VCaP (cell line): ENCODE results near the gene VSTM4.

Experiments
- H3K27ac ChIP-seq: fragments of 450-650 bp; 2 replicates; pipeline ENCODE4 v1.5.1; 2017
- TF ChIP-seq, protein P1 (sequence below): fragments of 450-650 bp; conservative IDR thresholded peaks from 2 replicates; pipeline ENCODE4 v1.5.1; 2017; ENCODE audit warnings: mild to moderate bottlenecking, moderate library complexity

Gene VSTM4

DNA sequence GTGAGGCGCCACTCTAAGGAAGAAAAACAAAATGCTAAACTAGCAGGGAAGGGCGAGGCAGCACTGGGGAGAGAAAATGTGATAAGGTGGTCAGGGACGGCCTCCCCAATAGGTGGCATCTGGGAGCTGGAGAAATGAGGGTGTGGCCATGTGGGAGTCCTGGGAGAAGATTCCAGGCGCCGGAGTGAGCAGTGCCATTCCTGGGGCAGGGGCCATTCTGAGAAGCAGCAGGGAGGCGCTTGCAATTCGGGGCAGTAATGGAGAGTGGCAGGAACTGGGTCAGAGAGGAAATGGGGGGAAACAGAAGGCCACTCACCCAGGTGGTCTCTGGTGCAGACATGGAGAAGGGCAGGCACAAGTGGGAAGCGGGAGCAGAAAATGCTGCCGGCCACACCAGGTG, 113.9 kb downstream of the VSTM4 start:
- H3K27ac ChIP-seq: no peak overlapping the region
- TF ChIP-seq, protein P1, sequence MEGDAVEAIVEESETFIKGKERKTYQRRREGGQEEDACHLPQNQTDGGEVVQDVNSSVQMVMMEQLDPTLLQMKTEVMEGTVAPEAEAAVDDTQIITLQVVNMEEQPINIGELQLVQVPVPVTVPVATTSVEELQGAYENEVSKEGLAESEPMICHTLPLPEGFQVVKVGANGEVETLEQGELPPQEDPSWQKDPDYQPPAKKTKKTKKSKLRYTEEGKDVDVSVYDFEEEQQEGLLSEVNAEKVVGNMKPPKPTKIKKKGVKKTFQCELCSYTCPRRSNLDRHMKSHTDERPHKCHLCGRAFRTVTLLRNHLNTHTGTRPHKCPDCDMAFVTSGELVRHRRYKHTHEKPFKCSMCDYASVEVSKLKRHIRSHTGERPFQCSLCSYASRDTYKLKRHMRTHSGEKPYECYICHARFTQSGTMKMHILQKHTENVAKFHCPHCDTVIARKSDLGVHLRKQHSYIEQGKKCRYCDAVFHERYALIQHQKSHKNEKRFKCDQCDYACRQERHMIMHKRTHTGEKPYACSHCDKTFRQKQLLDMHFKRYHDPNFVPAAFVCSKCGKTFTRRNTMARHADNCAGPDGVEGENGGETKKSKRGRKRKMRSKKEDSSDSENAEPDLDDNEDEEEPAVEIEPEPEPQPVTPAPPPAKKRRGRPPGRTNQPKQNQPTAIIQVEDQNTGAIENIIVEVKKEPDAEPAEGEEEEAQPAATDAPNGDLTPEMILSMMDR: peak; percentile 25; the same call in 1 of the 2 replicates

DNA sequence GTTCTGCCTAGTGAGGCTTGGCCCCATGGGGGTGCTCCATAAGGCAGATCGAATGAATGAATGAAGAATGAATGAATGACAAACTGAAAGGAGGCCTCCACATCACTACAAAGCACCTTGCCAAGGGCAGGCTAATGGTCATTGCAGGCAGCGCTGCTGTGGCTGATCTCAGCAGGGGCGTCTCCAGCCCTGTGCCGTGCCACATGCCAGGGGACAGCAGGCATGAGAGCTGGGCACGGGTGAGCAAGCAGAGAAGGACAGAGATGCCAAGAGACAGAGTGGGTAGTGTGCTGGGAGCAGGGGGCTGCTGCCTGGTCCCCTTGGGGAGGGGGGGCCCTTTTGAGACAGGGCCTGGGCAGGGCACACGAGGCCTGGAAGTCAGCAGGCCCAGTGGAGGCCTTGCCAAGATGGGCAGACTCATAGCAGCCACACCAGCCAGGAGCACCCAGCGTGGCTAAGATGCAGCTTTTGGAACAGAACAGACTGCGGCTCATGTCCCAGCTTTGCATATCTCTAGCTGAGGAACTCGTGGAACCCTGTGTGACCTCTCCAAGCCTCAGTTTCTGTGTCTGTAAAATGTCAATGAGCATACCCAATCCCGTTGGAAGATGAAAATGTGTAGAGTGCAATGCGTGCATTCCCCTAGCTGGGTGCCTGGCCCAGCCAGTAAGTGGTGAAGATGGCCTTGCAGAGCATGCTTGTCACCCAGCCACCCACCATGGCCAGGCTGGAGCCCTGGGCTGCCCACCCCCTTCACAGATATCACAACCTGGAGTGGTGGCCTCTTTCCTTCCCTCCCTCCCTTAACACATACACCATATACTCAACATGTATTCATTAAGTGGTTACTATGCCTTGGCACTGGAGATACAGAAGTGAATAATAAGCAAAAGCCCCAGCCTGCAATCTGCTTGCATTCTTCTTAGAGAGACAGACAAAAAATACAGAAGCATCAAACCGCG, 114.6 kb downstream of the VSTM4 start:
- TF ChIP-seq, protein P1: no peak
- no peak overlapping the region for H3K27ac ChIP-seq

DNA sequence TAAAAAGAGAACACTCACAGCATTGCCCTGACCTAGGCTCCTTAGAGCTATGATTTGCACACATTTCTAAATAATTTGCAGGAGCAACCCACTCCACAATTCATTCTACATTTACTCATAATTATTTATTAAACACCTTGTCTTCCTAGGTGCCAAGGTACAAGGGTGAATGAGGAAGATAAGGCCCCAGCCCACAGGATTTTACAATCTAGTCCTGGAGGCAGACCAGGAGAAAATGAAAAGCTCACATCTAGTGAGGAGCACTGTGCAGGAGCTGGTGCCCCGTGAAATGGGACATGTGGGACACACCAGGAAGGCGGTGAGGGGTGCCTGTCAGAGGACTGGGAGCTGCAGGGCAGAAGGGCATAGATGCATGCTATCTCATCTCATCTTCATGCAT, 116.0 kb downstream of the VSTM4 start:
- TF ChIP-seq, protein P1: no peak

DNA sequence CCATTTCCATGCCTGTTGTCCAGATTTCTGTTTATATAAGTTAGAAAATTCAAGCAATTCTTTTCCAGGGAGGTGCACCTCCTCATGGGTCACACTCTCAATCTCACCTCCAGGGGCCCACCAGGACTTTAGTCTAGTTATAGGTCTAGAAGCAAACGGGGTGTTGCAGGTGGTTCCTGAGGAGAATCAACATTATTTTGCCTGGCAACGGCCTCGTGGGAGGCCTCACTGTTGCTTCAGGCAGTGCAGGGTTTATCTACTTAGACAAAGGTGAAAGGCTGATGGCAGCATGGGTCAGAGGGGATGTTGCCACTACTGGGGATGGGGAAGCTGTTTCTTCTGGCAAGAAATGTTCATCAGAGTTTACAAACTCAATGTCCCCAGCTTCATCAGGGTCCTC, 119.0 kb downstream of the VSTM4 start:
- TF ChIP-seq, protein P1: no peak
- H3K27ac ChIP-seq: no peak overlapping the region

More for the DNA sequence above, 116.0 kb downstream of the VSTM4 start:
- no peak overlapping the region for H3K27ac ChIP-seq

DNA sequence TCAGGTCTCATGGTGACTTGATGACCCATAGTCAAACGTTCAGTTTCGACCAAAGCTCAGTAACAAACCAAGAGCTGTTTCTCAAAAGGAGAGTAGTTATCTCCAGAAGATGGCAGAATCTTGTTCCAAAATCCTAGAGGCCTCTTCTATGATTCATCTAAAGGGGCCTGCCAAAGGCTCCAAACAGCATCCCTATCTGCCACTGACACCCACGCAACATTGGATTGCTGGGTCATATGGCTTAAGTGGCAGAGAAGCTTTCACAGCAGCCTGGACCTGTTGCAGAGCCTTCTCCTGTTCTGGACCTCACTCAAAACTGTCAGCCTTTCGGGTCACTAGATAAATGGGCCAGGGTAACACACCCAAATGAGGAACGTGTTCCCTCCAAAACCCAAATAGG, 121.7 kb downstream of the VSTM4 start:
- TF ChIP-seq, protein P1: no peak
- no peak overlapping the region for H3K27ac ChIP-seq

DNA sequence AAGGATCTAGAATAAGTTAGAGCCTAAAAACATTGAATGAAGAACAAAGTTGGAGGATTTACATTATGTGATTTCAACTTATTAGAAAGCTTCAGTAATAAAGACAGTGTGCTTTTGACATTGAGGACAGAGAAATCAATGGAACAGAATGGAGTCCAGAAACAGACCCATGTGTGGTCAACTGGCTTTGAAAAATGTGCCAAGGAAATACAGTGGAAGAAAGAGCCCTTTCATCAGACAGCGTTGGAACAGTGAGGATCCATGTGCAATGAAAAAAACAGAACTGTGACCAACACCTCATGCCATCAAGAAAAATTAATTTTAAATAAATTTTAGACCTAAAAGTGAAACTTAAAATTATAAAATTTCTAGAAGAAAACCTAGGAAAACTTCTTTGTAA, 125.1 kb downstream of the VSTM4 start:
- H3K27ac ChIP-seq: no peak overlapping the region

DNA sequence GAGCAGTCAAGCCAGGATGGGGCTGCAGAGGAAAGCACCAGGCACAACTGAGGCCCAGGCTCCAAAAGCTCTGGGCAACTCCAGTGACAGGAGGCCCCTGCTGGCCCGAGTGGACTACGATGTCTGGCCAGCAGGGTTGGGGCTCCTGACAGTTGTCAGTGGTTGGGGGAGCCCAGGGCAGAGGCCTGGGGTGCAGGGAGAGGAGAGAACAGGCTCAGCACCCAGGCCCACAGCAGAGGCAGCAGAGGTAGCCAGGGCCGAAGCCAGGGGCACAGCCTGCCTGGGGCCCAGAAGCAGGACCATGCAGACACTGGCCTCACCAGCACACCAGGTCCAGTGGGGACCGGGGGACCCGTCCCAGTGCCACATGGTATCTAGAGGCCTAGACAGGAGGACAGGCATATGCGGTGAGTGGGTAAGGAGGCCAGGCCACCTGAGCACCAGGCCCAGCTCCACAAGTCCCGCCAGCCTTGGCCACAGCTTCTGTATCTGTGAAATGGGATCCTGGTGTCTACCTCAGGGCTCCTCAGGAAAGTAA, 129.6 kb downstream of the VSTM4 start:
- TF ChIP-seq, protein P1: no peak
- H3K27ac ChIP-seq: no peak overlapping the region

More for the DNA sequence above, 125.1 kb downstream of the VSTM4 start:
- TF ChIP-seq, protein P1: no peak
